T-helper 1 cell treated with Interleukin-12 subunit alpha and Interleukin-12 subunit beta and Interleukin-4 antibody, amounts not matched to agents 30 μg/mL and 1 μg/mL, for 36 hours (primary cell): Measurements from ENCODE around the gene DUOX2.
A peak's percentile ranks its signal among the peaks of the same experiment; 100 is the strongest.

Experiments
- H3K27ac Mint-ChIP-seq: one replicate; pipeline ENCODE4 v1.8.0; 2021; ENCODE audit warnings: mild to moderate bottlenecking, mixed read lengths
- H3K27me3 Mint-ChIP-seq: one replicate; pipeline ENCODE4 v1.8.0; 2021; ENCODE audit warnings: low read depth, mixed read lengths
- H3K36me3 Mint-ChIP-seq: one replicate; pipeline ENCODE4 v1.8.0; 2021; ENCODE audit warnings: low read depth, mixed read lengths
- H3K4me1 Mint-ChIP-seq: one replicate; pipeline ENCODE4 v1.8.0; 2021; ENCODE audit warnings: low read depth, mixed read lengths
- H3K4me3 Mint-ChIP-seq: one replicate; pipeline ENCODE4 v1.8.0; 2021; ENCODE audit warnings: mild to moderate bottlenecking, moderate library complexity, mixed read lengths
- H3K9me3 Mint-ChIP-seq: one replicate; pipeline ENCODE4 v1.8.0; 2021; ENCODE audit warnings: mixed read lengths

The DUOX2 gene

GRCh38 chr15:45114076-45114750 is at the start of gene DUOX2, which contains the start of gene DUOXA2:
DUOX2 (minus strand) TSS chr15:45114172; CDS start chr15:45113411, 761 bp downstream.
DUOXA2 (plus strand) TSS chr15:45114326; CDS start chr15:45114606, 280 bp downstream.
- peaks cover 82% of the 10 kb centered on the region for H3K27me3 Mint-ChIP-seq
- peaks cover 18% of the 10 kb centered on the region for H3K4me1 Mint-ChIP-seq
- no peak within 1 kb of the TSS for H3K27ac Mint-ChIP-seq
- no peaks in the 10 kb centered on the region for H3K9me3 Mint-ChIP-seq
- peak within 1 kb of the TSS; percentile 2 for H3K4me3 Mint-ChIP-seq
- peaks cover 1% of the 10 kb centered on the region for H3K36me3 Mint-ChIP-seq

DNA sequence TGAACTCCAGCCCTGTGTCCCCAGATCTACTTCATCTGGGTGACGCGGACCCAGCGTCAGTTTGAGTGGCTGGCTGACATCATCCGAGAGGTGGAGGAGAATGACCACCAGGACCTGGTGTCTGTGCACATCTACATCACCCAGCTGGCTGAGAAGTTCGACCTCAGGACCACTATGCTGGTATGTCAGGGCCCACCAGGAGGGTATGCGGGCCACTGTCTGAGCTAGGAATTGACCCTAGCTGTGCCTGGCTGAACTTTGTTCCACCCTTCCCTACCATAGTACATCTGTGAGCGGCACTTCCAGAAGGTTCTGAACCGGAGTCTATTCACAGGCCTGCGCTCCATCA is 49.5 kb upstream of the DUOX2 start:
- Mint-ChIP-seq H3K27me3 (no peaks in the 10 kb centered on the region), H3K27ac (no peak overlapping the region), H3K36me3 (no peaks in the 10 kb centered on the region), H3K4me1 (peaks cover 22% of the 10 kb centered on the region), H3K4me3 (no peak overlapping the region), H3K9me3 (no peaks in the 10 kb centered on the region)

GRCh38 chr15:45162771-45163507 is 49.0 kb upstream of the DUOX2 start:
- Mint-ChIP-seq H3K9me3 (no peaks in the 10 kb centered on the region), H3K27me3 (no peaks in the 10 kb centered on the region), H3K4me1 (peaks cover 25% of the 10 kb centered on the region), H3K4me3 (no peak overlapping the region), H3K36me3 (no peaks in the 10 kb centered on the region), H3K27ac (no peak overlapping the region)

DNA sequence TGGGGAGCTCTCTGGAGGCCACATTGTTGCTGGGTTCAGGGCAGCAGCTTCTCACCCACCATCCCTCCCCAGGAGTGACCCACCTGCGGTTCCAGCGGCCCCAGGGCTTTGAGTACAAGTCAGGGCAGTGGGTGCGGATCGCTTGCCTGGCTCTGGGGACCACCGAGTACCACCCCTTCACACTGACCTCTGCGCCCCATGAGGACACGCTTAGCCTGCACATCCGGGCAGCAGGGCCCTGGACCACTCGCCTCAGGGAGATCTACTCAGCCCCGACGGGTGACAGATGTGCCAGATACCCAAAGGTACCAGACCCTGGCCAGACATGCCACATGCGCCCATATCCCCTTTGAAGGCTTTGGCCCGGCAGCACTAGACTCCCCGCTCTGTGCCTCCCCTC is 47.7 kb upstream of the DUOX2 start:
- Mint-ChIP-seq H3K27me3 (no peaks in the 10 kb centered on the region), H3K9me3 (no peaks in the 10 kb centered on the region), H3K4me3 (no peak overlapping the region), H3K4me1 (peaks cover 24% of the 10 kb centered on the region), H3K36me3 (no peaks in the 10 kb centered on the region), H3K27ac (no peak overlapping the region)

DNA sequence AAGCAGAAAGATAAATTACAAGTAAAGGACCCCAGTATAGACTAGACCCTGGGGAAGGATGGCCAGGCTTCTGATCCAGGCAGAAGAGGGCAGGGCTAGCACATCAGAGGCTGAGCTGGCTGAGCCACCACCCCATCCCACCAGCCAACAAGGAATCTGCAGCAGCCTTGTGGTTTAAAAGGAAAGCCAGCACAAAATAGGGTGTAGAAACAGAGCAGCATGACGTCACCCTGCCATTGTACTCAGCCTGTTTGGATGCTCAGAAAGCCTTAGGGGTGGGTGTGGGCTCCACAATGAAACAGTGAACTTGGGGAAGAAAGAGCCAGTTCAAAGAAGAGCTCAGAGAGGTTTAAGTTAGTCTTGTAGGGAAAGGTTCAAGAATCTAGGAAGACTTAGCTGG is 44.0 kb upstream of the DUOX2 start:
- Mint-ChIP-seq H3K4me1 (peaks cover 12% of the 10 kb centered on the region), H3K27me3 (no peaks in the 10 kb centered on the region), H3K36me3 (no peaks in the 10 kb centered on the region), H3K27ac (no peak overlapping the region), H3K9me3 (no peaks in the 10 kb centered on the region), H3K4me3 (no peak overlapping the region)

DNA sequence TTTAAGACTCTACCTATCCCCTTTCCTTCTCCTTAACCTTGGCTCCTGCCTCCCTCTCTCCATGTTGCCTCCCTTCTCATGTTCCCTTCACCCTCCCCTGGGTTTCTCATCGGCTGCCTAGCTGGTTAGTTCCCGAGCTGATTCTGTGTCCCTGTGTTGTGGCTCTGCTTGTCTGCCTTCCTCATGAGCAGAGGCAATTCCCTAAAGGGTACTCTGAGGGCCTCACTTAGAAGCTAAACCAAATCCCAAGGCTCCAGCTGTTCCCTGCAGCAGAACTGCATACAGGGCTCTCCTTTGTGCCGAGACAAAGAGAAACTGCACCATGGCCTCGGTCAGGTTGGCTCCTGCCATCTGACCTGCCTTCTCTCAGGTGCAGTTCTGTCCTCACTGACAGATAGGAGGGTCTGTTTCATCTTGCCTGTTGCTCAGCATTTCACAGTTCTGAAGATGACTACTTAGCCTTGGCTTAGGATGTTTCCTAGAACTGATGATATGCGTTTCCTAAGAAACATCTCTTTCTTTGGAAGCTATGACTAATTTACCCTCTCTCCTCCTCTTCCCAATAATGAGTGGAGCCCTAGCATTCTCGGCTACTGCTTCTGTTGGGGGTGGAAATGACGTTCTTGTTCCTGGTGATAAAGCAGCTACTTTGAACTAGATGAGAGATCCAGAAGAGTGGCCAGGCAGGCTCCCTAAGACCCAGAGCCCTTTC is 42.9 kb upstream of the DUOX2 start:
- H3K27ac Mint-ChIP-seq: no peak overlapping the region
- H3K36me3 Mint-ChIP-seq: peaks cover 4% of the 10 kb centered on the region
- no peaks in the 10 kb centered on the region for H3K9me3 Mint-ChIP-seq
- no peak overlapping the region for H3K4me3 Mint-ChIP-seq
- no peaks in the 10 kb centered on the region for H3K27me3 Mint-ChIP-seq
- peaks cover 7% of the 10 kb centered on the region for H3K4me1 Mint-ChIP-seq

DNA sequence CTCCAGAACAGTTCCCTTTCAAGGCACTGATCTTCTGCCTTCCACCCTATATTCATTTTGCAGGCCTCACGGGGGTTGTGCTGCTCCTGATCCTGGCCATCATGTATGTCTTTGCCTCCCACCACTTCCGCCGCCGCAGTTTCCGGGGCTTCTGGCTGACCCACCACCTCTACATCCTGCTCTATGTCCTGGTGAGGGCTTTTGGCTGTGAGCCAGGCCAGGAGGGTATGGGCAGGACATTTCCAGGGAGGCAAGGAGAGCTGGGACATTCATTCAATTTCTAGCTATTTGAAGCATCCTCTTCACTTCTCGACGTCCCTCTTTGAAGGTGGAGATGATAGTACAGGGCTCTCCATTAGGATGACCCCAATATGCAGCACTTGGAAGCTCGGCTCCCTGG is 41.8 kb upstream of the DUOX2 start:
- no peaks in the 10 kb centered on the region for H3K27me3 Mint-ChIP-seq
- H3K27ac Mint-ChIP-seq: no peak overlapping the region
- H3K4me1 Mint-ChIP-seq: peaks cover 7% of the 10 kb centered on the region
- H3K9me3 Mint-ChIP-seq: no peaks in the 10 kb centered on the region
- H3K4me3 Mint-ChIP-seq: no peak overlapping the region
- peaks cover 4% of the 10 kb centered on the region for H3K36me3 Mint-ChIP-seq

- Mint-ChIP-seq H3K27ac (no peak overlapping the region), H3K4me1 (peaks cover 2% of the 10 kb centered on the region), H3K27me3 (no peaks in the 10 kb centered on the region), H3K36me3 (peaks cover 4% of the 10 kb centered on the region), H3K9me3 (no peaks in the 10 kb centered on the region), H3K4me3 (no peak overlapping the region)
Observed at GRCh38 chr15:45151998-45152828, 38.2 kb upstream of the DUOX2 start.

GRCh38 chr15:45150997-45151396 is 37.0 kb upstream of the DUOX2 start:
- H3K36me3 Mint-ChIP-seq: peaks cover 4% of the 10 kb centered on the region
- H3K9me3 Mint-ChIP-seq: no peaks in the 10 kb centered on the region
- no peaks in the 10 kb centered on the region for H3K27me3 Mint-ChIP-seq
- H3K4me1 Mint-ChIP-seq: no peaks in the 10 kb centered on the region
- no peak overlapping the region for H3K4me3 Mint-ChIP-seq
- no peak overlapping the region for H3K27ac Mint-ChIP-seq

DNA sequence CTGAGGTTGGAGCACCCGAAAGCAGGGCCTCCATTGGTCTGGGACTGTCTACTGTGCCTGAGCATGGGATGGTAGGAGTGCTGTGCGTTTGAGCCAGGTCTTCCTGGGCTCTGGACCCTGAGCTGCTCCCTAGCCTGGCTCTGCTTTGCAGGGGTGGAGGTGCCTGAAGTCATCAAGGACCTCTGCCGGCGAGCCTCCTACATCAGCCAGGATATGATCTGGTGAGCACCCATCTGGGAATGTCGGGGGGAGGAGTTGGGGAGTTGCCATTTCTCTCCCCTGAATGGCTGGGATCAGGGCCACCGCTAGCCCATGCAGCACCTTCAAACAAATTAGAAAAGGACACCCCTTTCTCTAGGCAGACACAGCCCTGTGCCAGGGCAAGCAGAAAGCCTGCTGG is 36.5 kb upstream of the DUOX2 start:
- H3K4me1 Mint-ChIP-seq: no peaks in the 10 kb centered on the region
- H3K36me3 Mint-ChIP-seq: peaks cover 4% of the 10 kb centered on the region
- H3K4me3 Mint-ChIP-seq: no peak overlapping the region
- H3K27ac Mint-ChIP-seq: no peak overlapping the region
- H3K27me3 Mint-ChIP-seq: no peaks in the 10 kb centered on the region
- H3K9me3 Mint-ChIP-seq: no peaks in the 10 kb centered on the region

- Mint-ChIP-seq H3K4me3 (no peak overlapping the region), H3K27me3 (no peaks in the 10 kb centered on the region), H3K36me3 (peaks cover 4% of the 10 kb centered on the region), H3K4me1 (no peaks in the 10 kb centered on the region), H3K27ac (no peak overlapping the region), H3K9me3 (no peaks in the 10 kb centered on the region)
Observed at GRCh38 chr15:45149060-45149459, 35.1 kb upstream of the DUOX2 start.

DNA sequence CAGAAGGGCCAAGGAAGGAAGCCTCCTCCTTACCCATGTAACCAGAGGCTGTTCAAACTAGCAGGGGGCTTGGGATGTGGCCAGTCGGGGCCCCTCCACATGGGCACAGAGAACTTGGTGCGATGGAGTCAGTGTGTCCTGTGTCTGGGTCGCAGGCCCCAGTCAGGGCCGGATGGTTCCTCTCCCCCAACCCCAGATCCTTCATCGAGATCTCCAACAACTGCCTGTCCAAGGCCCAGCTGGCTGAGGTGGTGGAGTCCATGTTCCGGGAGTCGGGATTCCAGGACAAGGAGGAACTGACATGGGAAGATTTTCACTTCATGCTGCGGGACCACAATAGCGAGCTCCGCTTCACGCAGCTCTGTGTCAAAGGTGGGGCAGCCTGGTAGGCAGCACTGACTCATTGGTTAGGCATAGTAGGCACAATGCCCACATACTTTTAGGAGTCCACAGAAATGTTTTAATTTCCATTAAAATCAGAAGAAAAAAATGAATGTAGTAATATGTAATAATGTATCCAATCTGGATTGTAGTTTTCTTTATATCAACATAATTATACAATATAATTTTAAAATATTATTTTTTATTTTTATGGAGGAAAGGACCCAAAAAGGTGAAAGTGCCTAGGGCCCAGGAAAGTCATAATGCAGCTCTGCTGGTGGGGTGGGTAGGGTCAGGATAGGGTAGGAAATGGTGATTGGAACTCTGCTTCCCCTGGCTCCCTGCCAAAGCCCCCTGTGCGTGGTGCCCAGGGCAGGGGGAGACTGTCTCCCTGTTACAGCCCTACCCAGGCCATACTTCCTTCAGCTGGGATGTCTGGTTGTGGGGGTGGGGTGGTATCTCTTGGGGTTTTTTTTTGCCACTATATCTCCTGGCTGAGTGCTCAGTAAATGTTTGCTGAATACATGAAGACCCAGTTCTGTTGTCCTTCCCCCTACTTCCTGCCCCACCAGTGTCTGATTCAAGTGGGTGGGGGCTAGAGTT is 34.4 kb upstream of the DUOX2 start:
- Mint-ChIP-seq H3K4me3 (no peak overlapping the region), H3K4me1 (no peaks in the 10 kb centered on the region), H3K27me3 (no peaks in the 10 kb centered on the region), H3K9me3 (no peaks in the 10 kb centered on the region), H3K36me3 (peaks cover 4% of the 10 kb centered on the region), H3K27ac (no peak overlapping the region)

DNA sequence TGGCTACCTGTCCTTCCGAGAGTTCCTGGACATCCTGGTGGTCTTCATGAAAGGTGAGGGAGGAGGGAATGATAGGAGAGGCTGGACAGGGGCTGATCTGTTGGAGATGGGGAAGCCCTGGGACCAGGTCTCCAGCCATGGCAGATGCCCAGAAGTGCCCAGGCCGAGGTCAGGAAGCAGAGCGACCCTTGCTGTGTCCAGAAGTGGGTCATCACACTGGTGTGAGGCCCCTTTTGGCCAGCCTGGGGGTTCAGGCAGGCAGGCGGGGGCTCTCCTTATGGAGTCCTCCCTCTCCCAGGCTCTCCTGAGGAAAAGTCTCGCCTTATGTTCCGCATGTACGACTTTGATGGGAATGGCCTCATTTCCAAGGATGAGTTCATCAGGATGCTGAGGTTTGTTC is 33.6 kb upstream of the DUOX2 start:
- H3K9me3 Mint-ChIP-seq: no peaks in the 10 kb centered on the region
- no peaks in the 10 kb centered on the region for H3K27me3 Mint-ChIP-seq
- no peaks in the 10 kb centered on the region for H3K4me1 Mint-ChIP-seq
- no peak overlapping the region for H3K27ac Mint-ChIP-seq
- no peak overlapping the region for H3K4me3 Mint-ChIP-seq
- peaks cover 4% of the 10 kb centered on the region for H3K36me3 Mint-ChIP-seq
